ENCODE data around the gene ANTKMT. TPM values are rescaled to one million over a fixed set of nuclear protein-coding genes. Genes with fewer than 3 reads are reported as not detected.

Gene ANTKMT
- total RNA-seq, 6 donors from 2014 or later: 38.7 to 69.7 (median 55.7) TPM

DNA sequence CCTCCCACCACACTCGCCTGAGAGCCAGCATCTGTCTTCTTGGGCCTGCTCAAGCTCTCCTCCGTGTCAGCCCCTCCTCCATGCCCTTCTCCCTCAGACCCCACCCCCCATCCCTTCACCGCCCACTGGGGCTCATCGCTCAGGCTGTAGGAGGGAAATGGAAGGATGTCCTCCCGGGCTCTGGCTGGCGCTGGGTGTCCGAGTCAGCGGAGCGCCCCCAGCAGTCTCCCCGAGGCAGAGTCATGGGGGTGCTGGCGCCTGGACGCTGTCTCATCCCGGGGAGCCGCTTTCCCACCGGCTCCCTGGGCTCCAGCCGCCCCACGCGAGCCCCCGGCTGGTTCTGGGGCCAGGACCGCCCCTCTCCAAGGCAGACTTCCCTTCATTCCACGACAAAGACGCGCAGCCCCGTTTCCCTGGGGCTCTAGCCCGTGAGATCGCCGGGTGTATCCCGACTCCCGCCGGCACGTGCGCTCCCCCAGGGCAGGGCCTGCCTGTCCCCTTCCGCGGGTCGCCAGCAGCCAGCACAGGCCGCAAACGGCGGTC lies 428 bp upstream of the ANTKMT start:
- Histone ChIP-seq H3K4me3 (peak overlapping the region; percentile 70 to 95 (median 82)), H3K9me3 (no peaks in the 10 kb centered on the region), H3K4me1 (peaks cover 26 to 45% (median 40%) of the 10 kb centered on the region in 4 donors), H3K36me3 (peaks cover 0 to 3% (median 0%) of the 10 kb centered on the region in 4 donors), H3K27me3 (peaks cover 0 to 10% (median 0%) of the 10 kb centered on the region in 4 donors), H3K27ac (peak overlapping the region; percentile 76 to 87 (median 87))
- 0% methylated on average over 8 to 33 of the region's 38 CpGs for WGBS, 2 donors
- peak in 1 of 2 donors; percentile 56 for ATAC-seq (ENCODE audit: low FRiP score in 2 of 2)
- no peak for TF ChIP-seq EP300 (IDR thresholded peaks at IDR 0.05)
- TF ChIP-seq, protein P1, sequence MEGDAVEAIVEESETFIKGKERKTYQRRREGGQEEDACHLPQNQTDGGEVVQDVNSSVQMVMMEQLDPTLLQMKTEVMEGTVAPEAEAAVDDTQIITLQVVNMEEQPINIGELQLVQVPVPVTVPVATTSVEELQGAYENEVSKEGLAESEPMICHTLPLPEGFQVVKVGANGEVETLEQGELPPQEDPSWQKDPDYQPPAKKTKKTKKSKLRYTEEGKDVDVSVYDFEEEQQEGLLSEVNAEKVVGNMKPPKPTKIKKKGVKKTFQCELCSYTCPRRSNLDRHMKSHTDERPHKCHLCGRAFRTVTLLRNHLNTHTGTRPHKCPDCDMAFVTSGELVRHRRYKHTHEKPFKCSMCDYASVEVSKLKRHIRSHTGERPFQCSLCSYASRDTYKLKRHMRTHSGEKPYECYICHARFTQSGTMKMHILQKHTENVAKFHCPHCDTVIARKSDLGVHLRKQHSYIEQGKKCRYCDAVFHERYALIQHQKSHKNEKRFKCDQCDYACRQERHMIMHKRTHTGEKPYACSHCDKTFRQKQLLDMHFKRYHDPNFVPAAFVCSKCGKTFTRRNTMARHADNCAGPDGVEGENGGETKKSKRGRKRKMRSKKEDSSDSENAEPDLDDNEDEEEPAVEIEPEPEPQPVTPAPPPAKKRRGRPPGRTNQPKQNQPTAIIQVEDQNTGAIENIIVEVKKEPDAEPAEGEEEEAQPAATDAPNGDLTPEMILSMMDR (IDR thresholded peaks at IDR 0.05): no peak
- DNase-seq: no peak

GRCh38 chr16:721765-722540 lies 1.0 kb downstream of the ANTKMT start:
- Histone ChIP-seq H3K4me1 (peaks cover 14 to 43% (median 37%) of the 10 kb centered on the region in 4 donors), H3K27me3 (peaks cover 0 to 14% (median 5%) of the 10 kb centered on the region in 4 donors), H3K4me3 (peak overlapping the region; percentile 70 to 95 (median 82)), H3K36me3 (peaks cover 0 to 3% (median 0%) of the 10 kb centered on the region in 4 donors), H3K27ac (peak overlapping the region in 3 of 4 donors; percentile 87), H3K9me3 (no peaks in the 10 kb centered on the region)
- DNase-seq (peak in 1 of 2 donors; percentile 88), ATAC-seq (ENCODE audit: low FRiP score in 2 of 2) (no peak)
- no peak for TF ChIP-seq POLR2AphosphoS5 (IDR thresholded peaks at IDR 0.05)
- TF ChIP-seq, protein P1 (IDR thresholded peaks at IDR 0.05): no peak
- no peak for TF ChIP-seq EP300 (IDR thresholded peaks at IDR 0.05)
- no peak for TF ChIP-seq POLR2A (IDR thresholded peaks at IDR 0.05)
- WGBS, 2 donors: 69 to 74% methylated on average over 11 to 29 of the region's 51 CpGs

GRCh38 chr16:722835-723633 lies 2.1 kb downstream of the ANTKMT start:
- no peak for ATAC-seq (ENCODE audit: low FRiP score in 2 of 2)
- no peak overlapping the region for H3K4me3 ChIP-seq
- no peak for TF ChIP-seq EP300 (IDR thresholded peaks at IDR 0.05)
- WGBS, 2 donors: 83 to 90% methylated on average over 10 to 23 of the region's 24 CpGs
- H3K4me1 ChIP-seq: peaks cover 24 to 52% (median 48%) of the 10 kb centered on the region in 4 donors
- H3K9me3 ChIP-seq: no peaks in the 10 kb centered on the region
- H3K27me3 ChIP-seq: peaks cover 0 to 25% (median 15%) of the 10 kb centered on the region in 4 donors
- H3K36me3 ChIP-seq: peaks cover 0 to 3% (median 0%) of the 10 kb centered on the region in 4 donors
- no peak overlapping the region for H3K27ac ChIP-seq
- peak in 1 of 2 donors; percentile 59 for DNase-seq

- Histone ChIP-seq H3K4me3 (no peak overlapping the region), H3K9me3 (no peaks in the 10 kb centered on the region), H3K4me1 (peaks cover 31 to 58% (median 55%) of the 10 kb centered on the region in 4 donors), H3K27me3 (peaks cover 0 to 29% (median 17%) of the 10 kb centered on the region in 4 donors), H3K27ac (no peak overlapping the region), H3K36me3 (peaks cover 0 to 3% (median 0%) of the 10 kb centered on the region in 4 donors)
- ATAC-seq (ENCODE audit: low FRiP score in 2 of 2) (no peak), DNase-seq (no peak)
- 80 to 93% methylated on average over 1 to 9 of the region's 9 CpGs for WGBS, 2 donors
- TF ChIP-seq POLR2A (IDR thresholded peaks at IDR 0.05) (no peak), EP300 (IDR thresholded peaks at IDR 0.05) (no peak), POLR2AphosphoS5 (IDR thresholded peaks at IDR 0.05) (no peak)
- TF ChIP-seq, protein P1 (IDR thresholded peaks at IDR 0.05): no peak
Observed at GRCh38 chr16:723695-724094, 2.7 kb downstream of the ANTKMT start.
